Natural killer cell treated with Interleukin-12 subunit alpha and Interleukin-12 subunit beta and Interleukin-15 and Interleukin-18, amount 100 ng/mL, for 72 hours (primary cell): ENCODE data around the gene CEACAM20. TPM values are rescaled to one million over a fixed set of nuclear protein-coding genes. Genes with fewer than 3 reads are reported as not detected.
"Not testable (repeated sequence)": the region's sequence is repeated elsewhere in the genome, so short reads cannot be mapped to it uniquely, and the experiment has no call there.

Experiments
- ATAC-seq, 2 donors: fragments of 150-1000 bp; cut with Tn5 transposase in 1 of 2; sonication (Bioruptor Pico), chemical (Tn5 transposase) in 1 of 2; 2 replicates each; pipeline ENCODE4 v1.10.0; 2021
- DNase-seq: peaks from one replicate; pipeline ENCODE4 v3.0.0; 2022; ENCODE audit warnings: low spot score
- H3K27ac Mint-ChIP-seq, 2 donors: 1 replicate in 1 of 2; 2 replicates in 1 of 2; pipeline ENCODE4 v1.8.0; 2022; ENCODE audit warnings: mixed read lengths in 2 of 2, mild to moderate bottlenecking in 1 of 2, moderate library complexity in 1 of 2
- H3K27me3 Mint-ChIP-seq, 2 donors: 1 replicate in 1 of 2; 2 replicates in 1 of 2; pipeline ENCODE4 v1.8.0; 2022; ENCODE audit warnings: mixed read lengths in 2 of 2
- H3K36me3 Mint-ChIP-seq: one replicate; pipeline ENCODE4 v1.8.0; 2022; ENCODE audit warnings: mixed read lengths
- H3K4me1 Mint-ChIP-seq, 2 donors: 1 replicate in 1 of 2; 2 replicates in 1 of 2; pipeline ENCODE4 v1.8.0; 2022; ENCODE audit warnings: low read depth in 2 of 2, mixed read lengths in 2 of 2, mild to moderate bottlenecking in 1 of 2
- H3K4me3 Mint-ChIP-seq: one replicate; pipeline ENCODE4 v1.8.0; 2022; ENCODE audit warnings: mixed read lengths
- H3K9me3 Mint-ChIP-seq: 2 replicates; pipeline ENCODE4 v1.8.0; 2022; ENCODE audit warnings: mixed read lengths
- total RNA-seq, 2 donors: library from RNA; stranded (reverse); gene quantifications; one replicate each; pipeline ENCODE4 v1.2.3, GENCODE V29; 2022

Gene CEACAM20
- total RNA-seq, 2 donors from 2014 or later, result not detected

DNA sequence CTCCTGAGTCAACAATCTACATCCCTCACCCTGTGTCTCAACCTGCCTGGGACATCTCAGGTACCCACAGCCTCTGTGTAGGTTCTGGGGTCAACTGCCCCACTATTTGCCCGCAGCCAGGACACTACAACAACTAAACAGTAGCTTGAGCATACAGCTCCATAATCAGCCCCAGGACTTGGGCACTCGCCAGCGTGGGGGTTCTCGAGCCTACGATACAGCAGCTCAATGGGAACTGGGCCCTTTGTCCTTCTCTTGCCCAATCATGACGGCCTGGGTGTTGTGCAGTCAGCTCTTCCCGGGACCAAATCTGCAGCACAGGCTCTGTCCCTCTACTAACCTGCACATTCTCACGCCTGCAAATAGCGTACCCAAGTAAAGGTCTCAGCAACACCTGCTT, 30.5 kb downstream of the CEACAM20 start:
- peaks cover 6% of the 10 kb centered on the region in 2 donors for H3K27me3 Mint-ChIP-seq
- no peak overlapping the region for H3K27ac Mint-ChIP-seq
- ATAC-seq (no peak), DNase-seq (no peak)
- peaks cover 30% of the 10 kb centered on the region for H3K9me3 Mint-ChIP-seq
- peaks cover 43 to 48% of the 10 kb centered on the region in 2 donors for H3K4me1 Mint-ChIP-seq
- H3K36me3 Mint-ChIP-seq, result peaks cover 52% of the 10 kb centered on the region
- peak overlapping the region; percentile 96 for H3K4me3 Mint-ChIP-seq

DNA sequence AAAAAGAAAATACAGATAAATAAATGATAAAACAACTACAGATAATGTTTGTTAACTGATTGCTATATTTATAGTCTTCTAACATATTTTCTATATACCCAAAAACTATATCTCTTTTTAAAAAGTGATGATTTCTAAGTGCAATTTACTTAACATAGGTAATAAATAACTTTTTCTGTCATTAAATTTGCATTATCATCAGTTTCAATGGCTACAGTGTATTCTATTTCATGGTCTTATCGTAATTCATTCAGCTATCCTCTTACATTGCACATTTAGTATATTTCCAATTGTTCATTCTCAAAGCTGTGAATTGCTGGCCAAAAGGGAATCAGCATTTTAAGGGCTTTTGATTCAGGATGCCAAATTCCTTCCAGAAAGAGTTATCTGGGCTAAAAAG, 32.8 kb downstream of the CEACAM20 start:
- Mint-ChIP-seq H3K27ac (no peak overlapping the region), H3K36me3 (peaks cover 74% of the 10 kb centered on the region), H3K27me3 (no peaks in the 10 kb centered on the region), H3K4me3 (no peak overlapping the region), H3K9me3 (peaks cover 41% of the 10 kb centered on the region), H3K4me1 (peaks cover 43 to 48% of the 10 kb centered on the region in 2 donors)
- DNase-seq (no peak), ATAC-seq (no peak)

- H3K4me3 Mint-ChIP-seq, result peak overlapping the region; percentile 39
- H3K27ac Mint-ChIP-seq, result peak overlapping the region; percentile 67 to 68
- peaks cover 4 to 5% of the 10 kb centered on the region in 2 donors for H3K4me1 Mint-ChIP-seq
- DNase-seq, result no peak
- peaks cover 32% of the 10 kb centered on the region for H3K9me3 Mint-ChIP-seq
- peaks cover 93% of the 10 kb centered on the region for H3K36me3 Mint-ChIP-seq
- no peak for ATAC-seq
- H3K27me3 Mint-ChIP-seq, result no peaks in the 10 kb centered on the region
Measured at GRCh38 chr19:44476559-44477408, 52.7 kb downstream of the CEACAM20 start.

DNA sequence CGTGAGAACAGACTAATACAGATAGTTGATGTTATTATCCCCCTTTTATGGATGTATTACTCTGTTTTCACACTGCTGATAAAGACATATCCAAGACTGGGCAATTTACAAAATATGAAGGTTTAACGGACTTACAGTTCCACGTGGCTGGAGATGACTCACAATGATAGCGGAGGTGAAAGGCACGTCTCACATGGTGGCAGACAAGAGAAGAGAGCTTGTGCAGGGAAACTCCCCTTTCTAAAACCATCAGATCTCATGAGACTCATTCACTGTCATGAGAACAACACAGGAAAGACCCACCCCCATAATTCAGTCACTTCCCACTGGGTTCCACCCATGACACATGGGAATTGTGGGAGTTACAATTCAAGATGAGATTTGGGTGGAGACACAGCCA, 60.7 kb downstream of the CEACAM20 start:
- H3K27me3 Mint-ChIP-seq, DNase-seq, H3K4me1 Mint-ChIP-seq, ATAC-seq, H3K4me3 Mint-ChIP-seq, H3K27ac Mint-ChIP-seq: not testable (repeated sequence)
- Mint-ChIP-seq H3K9me3 (peaks cover 37% of the 10 kb centered on the region), H3K36me3 (peaks cover 85% of the 10 kb centered on the region)

- Mint-ChIP-seq H3K9me3 (peaks cover 28% of the 10 kb centered on the region), H3K36me3 (peaks cover 57% of the 10 kb centered on the region)
- H3K27me3 Mint-ChIP-seq, H3K4me3 Mint-ChIP-seq, H3K4me1 Mint-ChIP-seq, DNase-seq, H3K27ac Mint-ChIP-seq, ATAC-seq: not testable (repeated sequence)
Measured at GRCh38 chr19:44462600-44463286, 66.7 kb downstream of the CEACAM20 start.

Other genes starting within 250 kb of the CEACAM20 start
- gene ZNF235, start 224.7 kb downstream of the CEACAM20 start, total RNA-seq, result 1 to 10 TPM; 8.3 to 9.0 TPM
- gene ZNF112, start 173.0 kb downstream of the CEACAM20 start, total RNA-seq, result not detected
- gene ZNF285, start 128.1 kb downstream of the CEACAM20 start, total RNA-seq, result 1 to 10 TPM in 1 of 2 donors, under 1 TPM in 1; 0.20 to 1.5 TPM
- under 1 TPM in 1 of 2 donors, not detected in 1; 0.24 TPM for gene ZNF229, start 81.2 kb downstream of the CEACAM20 start, total RNA-seq
- gene ZNF180, start 29.2 kb downstream of the CEACAM20 start, total RNA-seq, result 1 to 10 TPM; 9.2 to 9.3 TPM
- not detected for gene IGSF23, start 83.9 kb upstream of the CEACAM20 start, total RNA-seq
- gene PVR, start 114.2 kb upstream of the CEACAM20 start, total RNA-seq, result 10 to 100 TPM; 11.7 to 20.3 TPM
- gene CEACAM19, start 141.8 kb upstream of the CEACAM20 start, total RNA-seq, result 1 to 10 TPM; 1.6 to 1.9 TPM
- not detected for gene CEACAM16, start 169.5 kb upstream of the CEACAM20 start, total RNA-seq
- 100 to 1,000 TPM; 117 to 122 TPM for gene BCL3, start 219.0 kb upstream of the CEACAM20 start, total RNA-seq
- gene CBLC, start 248.2 kb upstream of the CEACAM20 start, total RNA-seq, result not detected